GM19372 (cell line): Measurements from ENCODE around the gene EML3.
"Not testable (repeated sequence)": the region's sequence is repeated elsewhere in the genome, so short reads cannot be mapped to it uniquely, and the experiment has no call there.

Experiments used
- ATAC-seq: cut with Tn5 transposase; IDR thresholded peaks from one replicate; pipeline ENCODE4 v1.9.1; 2021; ENCODE audit warnings: mild to moderate bottlenecking, low read depth, moderate library complexity; ENCODE audit not compliant: unreplicated experiment

Gene EML3

DNA sequence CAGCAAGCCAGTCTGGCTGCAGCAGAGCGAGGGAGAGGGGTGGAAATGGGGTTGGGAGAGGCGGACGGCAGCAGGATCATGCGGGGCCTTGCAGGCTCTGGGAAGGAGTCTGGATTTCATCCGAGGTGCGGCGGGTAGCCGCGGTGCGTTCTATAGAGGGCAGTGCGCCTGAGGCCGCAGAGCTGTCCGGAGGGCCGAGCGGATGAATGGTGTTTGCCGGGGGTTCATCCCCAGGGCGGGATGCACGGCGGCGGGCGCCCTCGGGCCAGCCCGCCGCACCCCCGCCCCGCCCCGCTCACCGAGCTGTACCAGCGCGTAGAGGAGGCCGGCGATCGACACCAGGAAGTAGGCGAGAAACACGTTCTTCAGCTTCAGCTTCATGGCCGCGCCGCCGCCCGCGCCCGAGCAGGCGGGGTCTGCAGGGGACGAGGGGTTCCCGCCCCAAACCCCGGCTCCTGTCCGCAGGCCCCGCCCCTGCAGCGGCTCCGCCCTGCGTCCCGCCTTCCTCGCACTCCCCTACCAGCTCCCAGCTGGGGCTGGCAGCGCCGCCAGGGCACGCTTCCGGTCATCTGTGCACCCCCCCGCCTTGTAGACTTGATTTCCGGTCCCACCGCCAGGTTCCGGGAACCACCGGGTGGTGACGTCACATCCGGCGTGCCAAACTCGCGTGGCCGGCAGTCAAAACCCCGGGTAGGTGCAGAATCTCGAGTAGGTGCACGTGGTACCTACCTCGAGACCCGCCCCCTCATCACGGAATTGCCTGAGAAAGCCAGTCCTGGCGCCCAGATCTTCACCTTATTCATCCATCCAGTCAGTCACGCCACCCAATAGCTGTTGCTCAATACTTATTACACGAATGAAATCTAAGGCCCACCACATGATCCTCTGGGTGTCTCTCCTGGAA, 9.2 kb upstream of the EML3 start, which contains the start of gene B3GAT3:
TSS of gene B3GAT3 (minus strand) at position 420 of the 904 bp plus-strand sequence. CDS start at position 381, 39 bp downstream.
- peak; percentile 96 for ATAC-seq

DNA sequence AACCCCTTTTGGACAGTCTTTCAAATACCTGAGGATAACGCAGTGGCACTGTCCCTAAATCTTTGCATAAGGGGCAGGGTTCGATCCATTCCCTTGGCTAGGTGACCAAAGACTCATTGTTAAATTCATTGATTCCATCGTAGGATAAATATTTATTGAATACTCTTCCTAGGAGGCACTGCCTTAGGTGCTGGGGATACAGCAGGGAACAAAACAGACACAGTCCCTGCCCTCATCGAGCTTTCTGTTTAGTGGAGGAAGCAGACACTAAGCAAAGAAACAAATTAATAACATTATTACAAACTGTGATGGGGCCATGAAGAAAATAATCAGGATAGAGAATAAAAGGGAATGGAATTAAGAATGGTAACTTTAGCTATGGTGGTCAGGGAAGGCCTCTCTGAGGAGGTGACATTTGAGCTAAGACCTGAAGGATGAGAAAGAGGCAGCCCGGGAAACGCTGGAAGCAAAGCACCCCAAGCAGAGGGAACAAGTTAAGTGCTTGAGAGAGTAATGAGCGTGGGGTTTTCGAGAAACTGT, 8.5 kb upstream of the EML3 start:
- no peak for ATAC-seq

DNA sequence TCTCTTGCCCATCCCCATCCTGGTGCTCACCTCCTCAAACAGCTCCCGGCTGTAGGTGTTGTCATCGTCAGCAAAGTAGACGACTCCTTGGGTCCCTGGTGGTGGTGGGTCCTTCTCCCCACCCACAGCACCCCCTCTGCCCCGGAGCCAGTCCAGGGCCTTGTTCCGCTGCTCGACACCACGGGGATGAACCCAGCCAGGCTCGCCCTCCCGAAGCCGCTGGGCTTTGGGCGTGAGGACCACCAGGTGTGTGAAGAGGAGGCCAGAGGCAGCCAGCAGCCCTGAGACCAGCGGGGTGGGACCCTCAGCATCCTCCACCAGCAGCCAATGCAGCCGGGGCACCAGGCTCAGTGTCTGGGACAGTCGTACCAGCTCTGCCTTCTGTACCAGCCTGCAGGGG, 4.4 kb upstream of the EML3 start:
- not testable (repeated sequence) for ATAC-seq

DNA sequence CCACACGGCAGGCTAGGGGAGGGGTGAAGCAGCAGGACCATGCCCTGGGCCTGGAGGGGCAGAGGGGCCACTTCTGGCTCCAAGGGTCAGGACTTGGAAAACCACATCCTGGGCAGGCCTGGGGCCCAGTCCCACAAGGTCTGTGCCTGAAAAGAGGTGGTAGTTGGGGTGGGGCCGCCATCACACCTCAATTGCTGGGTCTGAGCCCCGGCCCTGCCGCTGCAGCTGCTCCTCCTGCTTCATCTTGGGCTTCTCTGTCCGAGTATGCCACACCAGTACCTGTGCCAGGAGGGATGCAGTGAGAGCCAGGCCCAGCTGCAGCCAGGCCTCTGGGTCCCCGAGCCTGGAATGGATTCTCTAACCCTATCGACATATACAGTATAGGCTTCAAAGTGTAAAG, 2.9 kb upstream of the EML3 start:
- no peak for ATAC-seq

DNA sequence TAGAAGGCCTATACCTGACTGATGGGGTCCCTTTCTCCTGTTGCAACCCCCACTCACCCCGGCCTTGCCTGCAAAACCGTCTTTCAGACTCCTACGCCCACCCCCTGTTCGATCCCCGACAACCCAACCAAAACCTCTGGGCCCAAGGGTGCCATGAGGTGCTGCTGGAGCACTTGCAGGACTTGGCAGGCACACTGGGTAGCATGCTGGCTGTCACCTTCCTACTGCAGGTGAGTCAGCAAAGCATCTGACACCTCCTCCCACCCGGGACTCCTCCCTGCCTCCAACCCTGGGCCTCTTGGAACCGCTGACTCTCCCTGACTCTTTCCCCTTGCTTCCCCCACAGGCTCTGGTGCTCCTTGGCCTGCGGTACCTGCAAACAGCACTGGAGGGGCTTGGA, 1.7 kb upstream of the EML3 start:
- ATAC-seq, result no peak

DNA sequence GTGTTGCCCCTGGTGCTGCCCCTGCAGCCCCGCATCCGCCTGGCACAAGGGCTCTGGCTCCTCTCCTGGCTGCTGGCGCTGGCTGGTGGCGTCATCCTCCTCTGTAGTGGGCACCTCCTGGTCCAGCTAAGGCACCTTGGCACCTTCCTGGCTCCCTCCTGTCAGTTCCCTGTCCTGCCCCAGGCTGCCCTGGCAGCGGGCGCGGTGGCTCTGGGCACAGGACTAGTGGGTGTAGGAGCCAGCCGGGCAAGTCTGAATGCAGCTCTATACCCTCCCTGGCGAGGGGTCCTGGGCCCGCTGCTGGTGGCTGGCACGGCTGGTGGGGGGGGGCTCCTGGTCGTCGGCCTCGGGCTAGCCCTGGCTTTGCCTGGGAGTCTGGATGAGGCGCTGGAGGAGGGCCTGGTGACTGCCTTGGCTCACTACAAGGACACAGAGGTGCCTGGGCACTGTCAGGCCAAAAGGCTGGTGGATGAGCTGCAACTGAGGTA, 760 bp upstream of the EML3 start:
- no peak for ATAC-seq

DNA sequence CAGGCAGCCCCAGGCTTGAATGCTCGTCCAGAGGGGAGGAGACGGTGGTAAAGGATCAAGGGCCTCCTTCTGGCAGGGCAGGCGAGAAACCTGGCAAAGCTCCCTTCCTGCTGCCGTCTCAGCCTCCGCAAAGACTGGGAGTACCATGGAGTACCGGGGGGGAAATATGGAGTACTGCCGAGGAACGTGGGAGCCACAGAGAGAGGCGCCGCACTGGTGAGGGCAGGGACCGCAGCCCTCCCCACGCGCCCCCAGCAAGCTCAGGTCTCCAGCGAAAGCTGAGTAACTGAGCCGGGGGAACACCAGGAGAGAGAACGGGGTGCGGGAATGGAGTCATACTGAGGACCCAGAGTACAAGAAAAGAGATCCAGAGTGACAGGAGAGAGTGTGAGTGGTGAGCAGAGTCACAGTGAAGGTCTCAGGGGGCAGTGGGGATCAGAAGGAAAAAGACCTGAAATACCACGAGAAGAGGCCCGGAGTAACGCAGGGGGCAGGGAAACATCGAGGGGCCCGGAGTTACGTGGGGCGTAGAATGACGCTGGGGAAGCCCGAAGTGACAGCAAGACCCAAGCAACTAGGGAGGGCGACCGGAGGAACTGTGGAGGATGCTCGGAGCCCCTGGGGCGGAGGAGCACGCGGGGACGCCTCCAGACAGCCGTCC, 740 bp downstream of the EML3 start:
- ATAC-seq, result peak; percentile 19

DNA sequence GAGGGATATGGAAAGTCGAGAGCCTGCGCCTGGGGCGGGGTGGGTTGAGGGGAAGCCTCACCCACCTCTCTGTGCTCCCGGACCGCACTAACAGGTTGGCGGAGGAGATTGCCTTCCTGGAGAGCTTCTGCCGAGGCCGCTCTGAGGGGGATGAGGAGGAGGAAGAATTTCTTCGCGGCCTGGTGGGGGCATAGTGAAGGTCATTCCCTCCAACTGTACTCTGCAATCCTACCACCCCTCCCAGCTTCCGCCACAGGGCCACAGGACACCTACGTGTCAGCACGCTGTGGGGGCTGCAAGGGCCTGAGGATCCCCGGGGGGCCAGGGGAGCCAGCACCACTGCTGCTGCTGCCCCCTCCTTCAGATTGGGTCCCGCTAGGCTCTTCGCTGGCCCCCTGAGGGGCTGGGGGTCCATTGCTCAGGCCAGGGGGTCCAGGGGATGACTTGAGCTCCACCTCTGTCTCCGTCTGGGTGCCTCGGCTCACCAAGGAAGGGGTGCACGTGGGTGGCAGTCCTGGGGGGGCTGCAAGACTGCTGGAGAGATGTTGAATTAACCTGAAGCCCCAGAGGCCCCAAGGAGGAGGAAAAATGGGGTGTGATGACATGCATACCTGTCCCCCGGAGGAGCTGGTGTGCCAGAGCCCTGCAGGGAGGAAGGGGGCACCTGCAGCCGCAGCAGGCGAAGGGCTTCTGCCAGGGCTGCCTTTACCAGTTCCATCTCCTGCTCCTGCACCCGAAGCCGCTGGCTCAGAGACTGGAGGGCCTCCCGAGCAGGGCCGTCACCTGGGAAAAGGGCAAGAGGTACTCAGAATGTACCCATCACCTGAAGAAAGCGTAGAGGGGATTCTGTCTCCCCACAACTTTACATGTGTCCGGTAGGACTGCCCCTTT, 1.5 kb downstream of the EML3 start:
- no peak for ATAC-seq

DNA sequence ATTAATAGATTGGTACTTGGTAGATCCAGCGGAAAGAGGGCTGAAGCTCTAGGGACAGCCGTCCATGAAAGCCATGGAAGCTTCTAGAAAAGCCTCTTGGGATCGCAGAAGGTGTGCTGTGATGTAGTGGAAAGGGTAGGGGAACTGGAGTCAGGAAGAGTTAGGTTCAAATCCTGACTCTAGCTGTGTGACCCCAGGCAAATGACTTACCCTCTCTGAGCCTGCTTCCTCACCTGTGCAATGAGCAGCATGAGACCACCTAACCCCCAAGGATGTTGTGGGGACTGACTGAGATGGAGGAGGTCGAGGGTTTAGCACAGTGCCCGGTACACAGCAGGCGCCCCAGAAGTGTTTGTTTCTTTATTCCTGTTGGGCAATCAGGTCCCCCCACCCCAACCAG, 2.2 kb downstream of the EML3 start:
- ATAC-seq, result no peak

DNA sequence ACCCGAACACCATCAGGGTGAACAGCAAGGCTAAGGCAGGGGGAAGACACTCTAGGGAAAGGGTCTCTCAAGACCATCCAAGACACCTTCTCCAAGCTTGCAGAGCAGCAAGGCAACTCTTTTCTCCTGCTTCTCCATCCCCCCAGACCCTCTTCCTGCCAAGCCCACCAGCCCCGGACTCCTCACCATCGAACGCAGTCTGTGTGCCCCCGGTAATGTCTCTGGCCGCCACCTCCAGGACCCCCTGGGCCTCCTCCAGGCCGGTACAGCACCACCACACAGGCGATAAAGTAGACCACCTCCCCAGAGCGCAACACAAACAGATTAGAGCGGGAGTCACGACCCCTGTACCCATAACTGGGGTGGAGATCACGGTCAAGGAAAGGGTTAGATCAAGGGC, 3.8 kb downstream of the EML3 start:
- ATAC-seq, result no peak

DNA sequence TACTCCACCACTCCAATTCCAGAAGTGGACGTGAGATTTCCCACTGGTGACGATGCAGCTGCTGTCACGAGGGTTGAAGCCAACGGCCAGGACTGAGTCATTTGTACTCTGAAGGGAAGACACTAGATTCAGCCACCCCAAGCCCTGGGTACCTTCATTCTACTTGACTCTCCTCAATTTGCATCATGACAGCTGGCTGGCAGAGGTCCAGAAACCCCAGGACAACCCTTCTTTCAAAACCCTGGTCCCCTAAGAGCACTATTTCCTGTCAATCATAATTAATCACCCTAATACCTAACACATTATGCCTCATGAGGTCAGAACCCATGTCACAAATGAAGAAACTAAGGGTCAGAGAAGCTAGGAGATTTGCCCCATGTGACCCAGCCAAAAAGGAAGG, 4.9 kb downstream of the EML3 start:
- ATAC-seq, result no peak

DNA sequence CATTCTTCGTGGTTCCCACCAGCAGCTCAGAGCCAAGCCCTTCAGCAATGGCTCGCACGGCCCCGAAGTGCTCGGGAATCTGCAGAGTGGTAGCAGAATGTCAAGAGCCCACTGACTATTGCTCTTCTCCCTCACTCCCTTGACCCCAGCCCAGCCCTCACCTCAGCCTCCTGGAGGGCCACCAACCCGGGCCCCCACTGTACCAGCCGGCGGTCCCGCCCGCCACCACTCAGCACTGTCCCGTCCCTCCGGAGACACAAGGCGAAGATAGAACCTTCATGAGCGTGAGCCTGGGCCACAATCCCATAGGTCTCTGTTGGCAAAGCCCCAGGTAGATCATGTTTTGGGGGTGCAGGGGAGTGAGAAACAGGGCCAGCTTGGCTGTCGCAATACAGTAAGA, 6.7 kb downstream of the EML3 start:
- ATAC-seq, result no peak

DNA sequence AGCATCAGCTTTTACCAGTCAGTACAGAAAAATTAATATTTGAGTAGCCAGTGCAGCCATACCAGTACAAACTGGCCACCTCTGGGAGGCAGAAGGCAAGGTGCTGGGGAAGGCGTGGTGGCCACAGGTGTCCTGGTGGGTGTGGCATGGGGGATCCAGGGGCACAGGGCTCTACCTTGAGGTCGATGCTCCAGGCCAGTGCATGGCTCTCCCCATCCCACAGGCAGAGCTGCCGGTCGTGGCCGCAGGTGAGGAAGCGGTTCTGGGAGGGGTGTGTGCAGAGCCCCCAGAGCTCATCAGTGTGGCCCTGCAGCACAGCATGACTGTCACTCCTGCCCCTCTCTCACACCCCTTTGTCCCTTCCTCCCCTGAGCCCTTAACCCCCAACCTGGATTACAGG, 7.1 kb downstream of the EML3 start:
- no peak for ATAC-seq

DNA sequence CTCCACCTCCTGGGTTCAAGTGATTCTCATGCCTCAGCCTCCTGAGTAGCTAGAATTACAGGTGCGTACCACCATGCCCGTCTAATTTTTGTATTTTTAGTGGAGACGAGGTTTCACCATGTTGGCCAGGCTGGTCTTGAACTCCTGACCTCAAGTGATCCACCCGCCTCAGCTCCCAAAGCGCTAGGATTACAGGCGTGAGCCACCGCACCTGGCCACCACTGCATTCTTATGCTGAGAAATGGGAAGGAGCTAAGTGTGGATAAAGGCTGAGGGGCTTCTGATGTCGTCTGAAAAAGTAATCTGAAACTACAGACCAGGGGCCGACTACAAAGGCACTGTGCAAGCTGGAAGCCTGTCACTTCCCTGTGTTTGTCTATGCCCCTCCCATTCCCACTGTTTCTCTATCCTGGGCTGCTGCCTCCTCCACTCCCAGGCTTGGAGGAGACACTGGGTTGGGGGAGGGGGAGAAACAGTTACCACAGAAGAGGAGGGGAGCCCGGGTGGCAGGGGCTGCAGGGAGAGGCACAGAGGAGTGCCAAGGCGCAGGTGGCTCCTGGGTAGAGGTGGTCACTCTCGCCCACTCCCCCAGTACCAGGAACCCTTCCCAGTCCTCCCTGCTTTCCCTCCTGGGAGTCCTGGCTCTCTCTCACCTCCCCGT, 8.0 kb downstream of the EML3 start:
- ATAC-seq, result no peak

DNA sequence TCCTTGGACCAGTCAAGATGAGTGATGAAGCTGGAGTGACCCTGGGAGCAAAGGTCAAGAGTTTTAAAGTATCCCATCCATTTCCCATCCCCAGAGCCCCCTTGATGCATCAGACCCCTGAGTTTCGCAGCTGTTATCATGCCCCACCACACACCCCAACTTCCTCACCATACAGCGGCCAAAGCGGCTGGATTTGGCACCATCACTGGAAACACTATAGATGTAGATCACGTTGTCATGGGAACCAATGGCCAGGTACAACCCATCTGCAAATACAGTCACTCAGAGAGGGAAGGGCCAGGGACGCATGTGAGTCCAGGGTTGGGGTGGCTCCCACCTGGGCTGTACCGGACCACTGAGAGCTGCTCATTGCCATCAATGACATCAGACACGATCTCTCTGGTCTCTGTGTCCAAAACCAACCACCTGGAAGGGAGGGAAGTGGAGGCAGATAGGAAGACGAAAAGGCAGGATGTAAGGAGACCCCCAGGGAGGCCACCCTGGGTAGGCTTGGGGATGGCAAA, 8.7 kb downstream of the EML3 start:
- no peak for ATAC-seq

DNA sequence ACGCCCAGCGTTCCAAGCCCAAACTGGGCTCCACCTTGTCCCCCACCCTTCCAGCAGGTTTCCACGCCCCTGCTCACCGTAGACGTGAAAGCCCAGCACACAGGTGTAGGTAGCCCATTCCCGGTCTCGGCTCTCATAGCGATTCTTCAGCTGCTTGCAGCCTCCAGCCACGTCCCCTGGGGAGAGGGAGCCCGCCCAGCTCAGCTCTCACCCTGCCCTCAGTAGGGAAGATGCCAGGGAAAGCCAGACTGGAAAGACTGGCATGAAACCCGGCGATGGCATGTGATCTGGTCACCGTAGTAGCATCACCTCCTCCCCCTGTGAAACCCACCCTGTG, 9.5 kb downstream of the EML3 start:
- ATAC-seq, result no peak

DNA sequence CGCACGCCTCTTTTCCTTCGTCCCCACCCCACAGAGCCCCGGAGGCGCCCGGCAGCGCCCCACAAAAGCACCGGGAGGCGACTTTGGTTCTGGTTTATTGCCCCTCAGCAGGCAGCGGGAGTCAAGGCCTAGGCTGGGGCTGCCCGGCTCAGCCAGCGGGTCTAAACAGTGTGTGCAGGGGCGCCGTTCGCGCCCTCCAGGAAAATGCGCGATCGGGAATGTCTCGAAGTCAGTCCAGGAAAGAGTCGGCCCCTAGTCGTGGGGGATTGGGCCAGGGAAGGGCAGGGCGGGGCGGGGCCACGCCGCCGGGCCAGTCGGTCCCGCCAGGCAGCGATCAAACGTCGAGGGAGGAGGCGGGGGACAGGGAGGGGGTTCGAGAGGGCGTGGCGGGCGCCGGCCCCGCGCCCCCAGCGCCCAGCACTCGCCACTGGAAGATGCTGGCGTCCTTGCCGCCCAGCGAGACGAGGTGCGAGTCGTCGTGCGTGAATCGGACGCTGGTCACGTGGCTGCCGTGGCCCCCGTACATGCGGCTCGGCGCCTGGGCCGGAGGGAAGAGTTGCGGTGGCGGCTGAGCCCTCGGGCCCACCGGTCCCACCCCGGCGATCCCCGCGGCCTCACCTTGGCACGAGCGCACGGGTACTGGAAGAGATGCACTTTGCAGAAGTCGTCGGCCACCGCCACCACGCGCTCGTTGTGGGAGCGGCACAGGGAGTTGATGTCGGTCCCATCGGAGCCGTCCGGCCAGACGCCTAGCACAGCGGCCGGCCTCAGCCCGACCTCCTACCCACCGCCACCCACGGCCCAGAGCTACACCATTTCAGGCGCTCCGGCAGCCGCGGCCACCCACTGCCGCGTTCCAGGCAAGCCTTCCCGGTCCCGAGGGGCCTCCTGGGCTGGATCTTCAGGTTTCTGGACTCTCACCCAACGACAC, 10.2 kb downstream of the EML3 start:
- no peak for ATAC-seq

DNA sequence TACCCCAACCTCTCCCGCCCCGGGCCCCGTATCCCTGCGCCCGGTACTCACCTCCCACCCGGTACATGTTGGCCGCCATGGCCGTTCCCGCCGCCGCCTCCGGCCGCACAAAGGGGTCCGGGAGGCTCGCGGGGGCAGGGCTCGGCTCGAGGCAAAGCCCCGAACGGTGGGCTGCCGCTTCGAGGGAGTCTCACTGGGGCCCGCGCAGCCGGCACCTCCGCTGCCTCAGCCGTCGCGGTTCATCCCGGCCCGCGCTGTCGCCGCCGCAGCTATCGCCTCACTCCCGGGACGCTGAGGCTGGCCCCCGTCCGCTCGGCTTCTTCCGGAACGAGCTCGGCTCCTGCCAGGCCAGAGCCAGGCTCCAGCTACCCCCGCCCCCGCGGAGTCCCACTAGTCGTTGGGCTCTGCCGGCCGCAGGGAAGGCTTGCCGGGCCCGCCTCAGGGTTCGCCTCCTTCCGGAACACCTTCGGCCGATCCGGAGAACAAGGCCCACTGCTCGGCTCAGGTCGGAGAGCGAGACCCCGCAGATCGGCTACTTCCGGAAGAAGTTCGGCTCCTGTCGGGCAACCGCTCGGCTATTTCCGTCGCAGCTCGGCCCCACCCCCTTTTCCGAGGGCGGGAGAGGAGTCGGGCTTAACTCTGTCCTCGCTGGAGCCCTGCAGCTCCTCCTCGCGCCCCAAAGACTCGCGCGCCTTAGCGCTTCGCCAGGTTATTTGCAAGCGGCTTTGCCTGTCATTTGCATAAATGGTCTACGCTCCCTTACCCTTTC, 11.0 kb downstream of the EML3 start, which contains the start of gene MTA2:
TSS of gene MTA2 (minus strand) at position 494 of the 769 bp plus-strand sequence. CDS start at position 79, 415 bp downstream.
- peak; percentile 74 for ATAC-seq
